IMR-90 (cell line): Measurements from ENCODE around the gene NEXN. TPM values are rescaled to one million over a fixed set of nuclear protein-coding genes. Genes with fewer than 3 reads are reported as not detected.

Experiments
- ATAC-seq: fragments of 200-7000 bp; cut with Tn5 transposase; 2 replicates; pipeline ENCODE4 v1.9.1; 2020; ENCODE audit warnings: low read depth, mild to moderate bottlenecking, moderate library complexity
- BruUV-seq: library from RNA; stranded (reverse); fragments of 400-500 nt; replicated peaks from 2 replicates; lab custom pipeline; 2021; lab: Mats Ljungman, UMichigan
- CTCF ChIA-PET: fragments of 300-600 bp; formaldehyde crosslinking; extraction: SDS; loops from one replicate; lab custom pipeline; 2021; ENCODE audit warnings: antibody characterized with exemption; lab: Yijun Ruan, JAX
- POLR2A ChIA-PET: fragments of 300-600 bp; sonication (Branson Sonifier 250); formaldehyde crosslinking; loops from one replicate; lab custom pipeline; 2022; ENCODE audit warnings: antibody characterized with exemption; ENCODE audit not compliant: unreplicated experiment; lab: Charles Lee
- DNase-seq: peaks from one replicate; pipeline ENCODE4 v3.0.0; 2013
- H2AFZ ChIP-seq: replicated peaks from 2 replicates; pipeline ENCODE3; 2013; ENCODE audit warnings: low read length, mild to moderate bottlenecking; ENCODE audit not compliant: poor library complexity
- H2AK5ac ChIP-seq: 2 replicates; pipeline ENCODE4 v1.6.1; 2013; ENCODE audit warnings: low read depth, low read length, inconsistent platforms
- H2AK9ac ChIP-seq: replicated peaks from 2 replicates; pipeline ENCODE3; 2013; ENCODE audit warnings: mild to moderate bottlenecking, low read depth, low read length, moderate library complexity; ENCODE audit not compliant: poor library complexity
- H2BK120ac ChIP-seq: 2 replicates; pipeline ENCODE4 v1.6.1; 2013; ENCODE audit warnings: low read depth, low read length, inconsistent platforms
- H2BK15ac ChIP-seq: 3 replicates; pipeline ENCODE4 v1.6.1; 2013; ENCODE audit warnings: low read depth, low read length, inconsistent platforms
- H2BK20ac ChIP-seq: 2 replicates; pipeline ENCODE4 v1.6.1; 2013; ENCODE audit warnings: low read depth, mild to moderate bottlenecking, inconsistent platforms, low read length, moderate library complexity
- H2BK5ac ChIP-seq: 2 replicates; pipeline ENCODE4 v1.6.1; 2013; ENCODE audit warnings: mild to moderate bottlenecking, low read depth, low read length, inconsistent platforms; ENCODE audit not compliant: poor library complexity, severe bottlenecking
- H3K14ac ChIP-seq: replicated peaks from 2 replicates; pipeline ENCODE4 v1.6.1; 2013; ENCODE audit warnings: low read depth, low read length, inconsistent platforms
- H3K18ac ChIP-seq: 2 replicates; pipeline ENCODE4 v1.6.1; 2013; ENCODE audit warnings: low read depth, low read length, control low read depth
- H3K23ac ChIP-seq: 2 replicates; pipeline ENCODE4 v1.6.1; 2013; ENCODE audit warnings: low read depth, low read length, inconsistent platforms
- H3K27ac ChIP-seq: 2 replicates; pipeline ENCODE4 v1.5.1; 2013; ENCODE audit warnings: mild to moderate bottlenecking, control low read depth, low read length; ENCODE audit not compliant: insufficient read depth
- H3K27me3 ChIP-seq: 2 replicates; pipeline ENCODE4 v1.6.1; 2013; ENCODE audit warnings: low read length; ENCODE audit not compliant: control insufficient read depth, insufficient read depth
- H3K36me3 ChIP-seq: 2 replicates; pipeline ENCODE4 v1.6.1; 2013; ENCODE audit warnings: low read length, mixed read lengths; ENCODE audit not compliant: control insufficient read depth, insufficient read depth
- H3K4ac ChIP-seq: 2 replicates; pipeline ENCODE4 v1.6.1; 2013; ENCODE audit warnings: low read depth, low read length, inconsistent platforms
- H3K4me1 ChIP-seq: 2 replicates; pipeline ENCODE4 v1.6.1; 2013; ENCODE audit warnings: low read length, mixed read lengths; ENCODE audit not compliant: control insufficient read depth, insufficient read depth
- H3K4me2 ChIP-seq: 2 replicates; pipeline ENCODE4 v1.6.1; 2013; ENCODE audit warnings: low read depth, mild to moderate bottlenecking, control low read depth, low read length, moderate library complexity
- H3K4me3 ChIP-seq: 2 replicates; pipeline ENCODE4 v1.5.1; 2013; ENCODE audit warnings: low read depth, mild to moderate bottlenecking, control low read depth, low read length, moderate library complexity; ENCODE audit not compliant: insufficient read depth
- H3K56ac ChIP-seq: 2 replicates; pipeline ENCODE4 v1.6.1; 2013; ENCODE audit warnings: low read length, inconsistent platforms; ENCODE audit not compliant: insufficient read depth; ENCODE audit errors: extremely low read depth
- H3K79me1 ChIP-seq, 2 experiments: 2 replicates each; pipeline ENCODE4 v1.6.1; 2013; ENCODE audit warnings: low read length in 2 of 2, inconsistent platforms in 1 of 2, low read depth in 1 of 2
- H3K9ac ChIP-seq: 2 replicates; pipeline ENCODE4 v1.6.1; 2013; ENCODE audit warnings: low read depth, low read length, control low read depth
- H3K9me1 ChIP-seq: 2 replicates; pipeline ENCODE4 v1.6.1; 2013; ENCODE audit warnings: low read length, inconsistent platforms; ENCODE audit not compliant: insufficient read depth
- H3K9me3 ChIP-seq: 2 replicates; pipeline ENCODE4 v1.6.1; 2013; ENCODE audit warnings: low read length; ENCODE audit not compliant: control insufficient read depth, insufficient read depth
- H4K20me1 ChIP-seq: 2 replicates; pipeline ENCODE4 v1.6.1; 2013; ENCODE audit warnings: low read length, inconsistent platforms; ENCODE audit not compliant: insufficient read depth
- H4K5ac ChIP-seq: 2 replicates; pipeline ENCODE4 v1.6.1; 2013; ENCODE audit warnings: mild to moderate bottlenecking, low read depth, low read length, control low read depth
- H4K8ac ChIP-seq, 2 experiments: 2 replicates each; pipeline ENCODE4 v1.6.1; 2013; ENCODE audit warnings: low read depth in 2 of 2, low read length in 2 of 2, control low read depth in 1 of 2, inconsistent platforms in 1 of 2
- H4K91ac ChIP-seq: 2 replicates; pipeline ENCODE4 v1.6.1; 2013; ENCODE audit warnings: low read depth, low read length, inconsistent platforms; ENCODE audit not compliant: insufficient read depth
- ELK1 ChIP-seq: fragments of 150-350 bp; IDR thresholded peaks from 2 replicates; pipeline ENCODE4 v1.6.1; 2016; ENCODE audit warnings: low read depth, mild to moderate bottlenecking, low read length, moderate library complexity, borderline replicate concordance
- MXI1 ChIP-seq: IDR thresholded peaks from 2 replicates; pipeline ENCODE4 v1.6.1; 2012; ENCODE audit warnings: low read depth, mild to moderate bottlenecking, low read length, moderate library complexity, borderline replicate concordance
- WGBS, 2 experiments: methylation state at CpG; one replicate each; pipeline versions ENCODE4 v1.1.5 to v1.1.7; 2013; ENCODE audit warnings: missing lambda C conversion rate in 2 of 2; ENCODE audit not compliant: insufficient read length in 1 of 2; ENCODE audit errors: extremely low coverage in 2 of 2; 5-methylcytosine and 5-hydroxymethylcytosine counted together
- dilution Hi-C: fragments of 300-500 bp; cut with HindIII; formaldehyde crosslinking; loops from one replicate; pipeline ENCODE4 v1.14.3; 2018; ENCODE audit warnings: low sequenced_read_pairs; ENCODE audit not compliant: unreplicated experiment
- in situ Hi-C: fragments of 300-500 bp; cut with MboI; formaldehyde crosslinking; loops from 3 replicates; pipeline ENCODE4 v1.14.3; 2019; ENCODE audit warnings: low sequenced_read_pairs, inconsistent platforms, mixed read lengths
- intact Hi-C: fragments of 100-400 bp; cut with micrococcal nuclease; formaldehyde crosslinking; loops from 2 replicates; pipeline ENCODE4 v1.10.0; 2022
- polyA plus RNA-seq, 3 experiments: library from polyadenylated mRNA; depleted of rRNA; stranded (reverse); fragments of >200 nt; gene quantifications; 2 replicates each; pipeline ENCODE4 v1.2.3, GENCODE V29; 2012; ENCODE audit warnings: low replicate concordance in 1 of 3
- total RNA-seq: library from RNA; depleted of rRNA; stranded (reverse); fragments of >200 nt; gene quantifications from 2 replicates; pipeline ENCODE4 v1.2.3, GENCODE V29; 2012

NEXN gene
- total and polyA plus RNA-seq, 2 of the 4 experiments (the other 2 are of a cell fraction), result 5.2 to 16.1 TPM

- Histone ChIP-seq H4K20me1 (no peaks in the 10 kb centered on the region), H3K4ac (peak overlapping the region; percentile 51), H3K79me1 (peaks cover 9 to 21% of the 10 kb centered on the region in 2 experiments; a peak in 3 of 4 replicates), H4K5ac (peak overlapping the region; percentile 45; the same call in 1 of the 2 replicates), H3K27me3 (no peaks in the 10 kb centered on the region), H3K36me3 (peaks cover 2% of the 10 kb centered on the region; the same call in 1 of the 2 replicates), H4K8ac (no peak overlapping the region), H2BK15ac (no peak overlapping the region; the same call in 2 of the 3 replicates), H3K4me1 (peaks cover 2% of the 10 kb centered on the region; the same call in 1 of the 2 replicates), H2BK5ac (no peak overlapping the region), H3K9ac (no peak overlapping the region), H3K27ac (no peak overlapping the region), H3K9me3 (peaks cover 2% of the 10 kb centered on the region; the same call in 1 of the 2 replicates), H3K4me2 (no peak overlapping the region), H2BK120ac (no peak overlapping the region), H3K14ac (no peak overlapping the region), H3K9me1 (no peaks in the 10 kb centered on the region; the same call in 1 of the 2 replicates), H2BK20ac (no peak overlapping the region), H2AK5ac (no peak overlapping the region; the same call in 1 of the 2 replicates), H2AK9ac (no peak overlapping the region), H3K18ac (no peak overlapping the region), H4K91ac (no peak overlapping the region), H3K4me3 (no peak overlapping the region), H3K56ac (no peak overlapping the region), H3K23ac (0 out of 2 replicates have a peak overlapping the region, but pooled peaks have one; percentile 65), H2AFZ (no peak overlapping the region)
- no TSS peak for BruUV-seq
- intact Hi-C loops, result no loop called here
- no CpG with 5 or more reads among the region's 3 CpGs for WGBS, 2 experiments
- TF ChIP-seq ELK1 (no peak), MXI1 (no peak)
- no peak for DNase-seq
- in situ Hi-C loops, result no loop called here
- dilution Hi-C loops, result no loop called here
- ChIA-PET POLR2A (no interaction called here), CTCF (interaction anchor here (0.6 to 0.7 kb wide), 2 partner anchors 20 to 24 kb away, joined by 3 read pairs; no protein-coding TSS in a partner anchor)
- no peak for ATAC-seq
Observed at GRCh38 chr1:77858725-77859124, 29.7 kb upstream of the NEXN start.
